HL-60 (cell line): ENCODE results near the gene KDELR1.

ENCODE experiments used
- GABPA ChIP-seq: IDR thresholded peaks from 2 replicates; pipeline ENCODE4 v1.6.1; 2012; ENCODE audit warnings: low read depth
- POLR2AphosphoS5 ChIP-seq: IDR thresholded peaks from 2 replicates; pipeline ENCODE4 v1.6.1; 2012; ENCODE audit warnings: low read depth
- TF ChIP-seq, protein P1 (sequence below): IDR thresholded peaks from one replicate; pipeline ENCODE4 v1.5.1; 2011; ENCODE audit warnings: low read length, control low read depth, inconsistent platforms; ENCODE audit not compliant: insufficient read depth
- TF ChIP-seq, protein P2 (sequence below): IDR thresholded peaks from 2 replicates; pipeline ENCODE4 v1.6.1; 2012; ENCODE audit warnings: low read depth; ENCODE audit not compliant: insufficient replicate concordance

DNA sequence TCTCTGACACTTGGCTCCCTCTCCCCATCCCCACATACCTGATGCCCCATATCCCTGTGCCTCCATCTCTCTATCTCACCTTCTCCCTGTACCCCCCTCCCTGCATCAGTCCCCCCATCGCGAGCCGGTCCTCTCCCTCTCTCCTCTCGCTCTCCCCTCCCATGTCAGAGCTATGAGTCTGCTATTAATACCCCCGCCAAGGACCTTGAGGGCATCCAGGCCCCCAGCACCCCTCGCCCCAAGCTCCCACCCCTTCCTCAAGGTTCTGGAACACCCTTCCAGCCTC lies 3.8 kb upstream of the KDELR1 start:
- TF ChIP-seq, protein P1, sequence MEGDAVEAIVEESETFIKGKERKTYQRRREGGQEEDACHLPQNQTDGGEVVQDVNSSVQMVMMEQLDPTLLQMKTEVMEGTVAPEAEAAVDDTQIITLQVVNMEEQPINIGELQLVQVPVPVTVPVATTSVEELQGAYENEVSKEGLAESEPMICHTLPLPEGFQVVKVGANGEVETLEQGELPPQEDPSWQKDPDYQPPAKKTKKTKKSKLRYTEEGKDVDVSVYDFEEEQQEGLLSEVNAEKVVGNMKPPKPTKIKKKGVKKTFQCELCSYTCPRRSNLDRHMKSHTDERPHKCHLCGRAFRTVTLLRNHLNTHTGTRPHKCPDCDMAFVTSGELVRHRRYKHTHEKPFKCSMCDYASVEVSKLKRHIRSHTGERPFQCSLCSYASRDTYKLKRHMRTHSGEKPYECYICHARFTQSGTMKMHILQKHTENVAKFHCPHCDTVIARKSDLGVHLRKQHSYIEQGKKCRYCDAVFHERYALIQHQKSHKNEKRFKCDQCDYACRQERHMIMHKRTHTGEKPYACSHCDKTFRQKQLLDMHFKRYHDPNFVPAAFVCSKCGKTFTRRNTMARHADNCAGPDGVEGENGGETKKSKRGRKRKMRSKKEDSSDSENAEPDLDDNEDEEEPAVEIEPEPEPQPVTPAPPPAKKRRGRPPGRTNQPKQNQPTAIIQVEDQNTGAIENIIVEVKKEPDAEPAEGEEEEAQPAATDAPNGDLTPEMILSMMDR: no peak
- TF ChIP-seq POLR2AphosphoS5 (no peak), GABPA (no peak)
- TF ChIP-seq, protein P2, sequence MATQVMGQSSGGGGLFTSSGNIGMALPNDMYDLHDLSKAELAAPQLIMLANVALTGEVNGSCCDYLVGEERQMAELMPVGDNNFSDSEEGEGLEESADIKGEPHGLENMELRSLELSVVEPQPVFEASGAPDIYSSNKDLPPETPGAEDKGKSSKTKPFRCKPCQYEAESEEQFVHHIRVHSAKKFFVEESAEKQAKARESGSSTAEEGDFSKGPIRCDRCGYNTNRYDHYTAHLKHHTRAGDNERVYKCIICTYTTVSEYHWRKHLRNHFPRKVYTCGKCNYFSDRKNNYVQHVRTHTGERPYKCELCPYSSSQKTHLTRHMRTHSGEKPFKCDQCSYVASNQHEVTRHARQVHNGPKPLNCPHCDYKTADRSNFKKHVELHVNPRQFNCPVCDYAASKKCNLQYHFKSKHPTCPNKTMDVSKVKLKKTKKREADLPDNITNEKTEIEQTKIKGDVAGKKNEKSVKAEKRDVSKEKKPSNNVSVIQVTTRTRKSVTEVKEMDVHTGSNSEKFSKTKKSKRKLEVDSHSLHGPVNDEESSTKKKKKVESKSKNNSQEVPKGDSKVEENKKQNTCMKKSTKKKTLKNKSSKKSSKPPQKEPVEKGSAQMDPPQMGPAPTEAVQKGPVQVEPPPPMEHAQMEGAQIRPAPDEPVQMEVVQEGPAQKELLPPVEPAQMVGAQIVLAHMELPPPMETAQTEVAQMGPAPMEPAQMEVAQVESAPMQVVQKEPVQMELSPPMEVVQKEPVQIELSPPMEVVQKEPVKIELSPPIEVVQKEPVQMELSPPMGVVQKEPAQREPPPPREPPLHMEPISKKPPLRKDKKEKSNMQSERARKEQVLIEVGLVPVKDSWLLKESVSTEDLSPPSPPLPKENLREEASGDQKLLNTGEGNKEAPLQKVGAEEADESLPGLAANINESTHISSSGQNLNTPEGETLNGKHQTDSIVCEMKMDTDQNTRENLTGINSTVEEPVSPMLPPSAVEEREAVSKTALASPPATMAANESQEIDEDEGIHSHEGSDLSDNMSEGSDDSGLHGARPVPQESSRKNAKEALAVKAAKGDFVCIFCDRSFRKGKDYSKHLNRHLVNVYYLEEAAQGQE: no peak
